A673 (cell line): ENCODE data around the gene TMEM100. TPM values are rescaled to one million over a fixed set of nuclear protein-coding genes. Genes with fewer than 3 reads are reported as not detected.

Experiments used
- total RNA-seq: library from RNA; stranded (reverse); gene quantifications from 2 replicates; pipeline ENCODE4 v1.2.3, GENCODE V29; 2021

Gene TMEM100
- total RNA-seq, 1 experiment from 2014 or later: 7.9 TPM

Other genes with a start within 250 kb of the TMEM100 start
- gene SMIM36, start 211.4 kb downstream of the TMEM100 start, total RNA-seq: not detected in 2 replicates
- gene PCTP, start 28.2 kb upstream of the TMEM100 start, total RNA-seq: 6.4 and 9.8 TPM in 2 replicates